Osteoblast (primary cell): Measurements from ENCODE around the gene KIF2C. TPM values are rescaled to one million over a fixed set of nuclear protein-coding genes. Genes with fewer than 3 reads are reported as not detected.

ENCODE experiments used
- DNase-seq: peaks from one replicate; pipeline ENCODE4 v3.0.0; 2011; ENCODE audit warnings: low spot score, mixed read lengths; ENCODE audit not compliant: insufficient read length; ENCODE audit errors: missing footprints
- H2AFZ ChIP-seq: 2 replicates; pipeline ENCODE4 v1.6.0; 2011; ENCODE audit warnings: mild to moderate bottlenecking, low read length
- H3K27ac ChIP-seq: 2 replicates; pipeline ENCODE4 v1.5.1; 2011; ENCODE audit warnings: mild to moderate bottlenecking, low read depth, low read length, moderate library complexity
- H3K27me3 ChIP-seq: 2 replicates; pipeline ENCODE4 v1.6.0; 2012; ENCODE audit warnings: mild to moderate bottlenecking, control low read depth, inconsistent platforms, low read length, moderate library complexity; ENCODE audit not compliant: insufficient read depth
- H3K36me3 ChIP-seq: 2 replicates; pipeline ENCODE4 v1.5.1; 2011; ENCODE audit warnings: mild to moderate bottlenecking, low read length, control low read depth, moderate library complexity; ENCODE audit not compliant: insufficient read depth
- H3K4me1 ChIP-seq: 2 replicates; pipeline ENCODE4 v1.5.1; 2011; ENCODE audit warnings: mild to moderate bottlenecking, low read length, control low read depth, moderate library complexity; ENCODE audit not compliant: insufficient read depth
- H3K4me2 ChIP-seq: 2 replicates; pipeline ENCODE4 v1.6.0; 2011; ENCODE audit warnings: mild to moderate bottlenecking, low read length; ENCODE audit not compliant: insufficient read depth
- H3K4me3 ChIP-seq: fragments of 200-600 bp; sonication (generic); 3 replicates; pipeline ENCODE4 v1.5.1; 2012; ENCODE audit warnings: mild to moderate bottlenecking, low read length, inconsistent platforms; ENCODE audit not compliant: insufficient read depth
- H3K79me2 ChIP-seq: 2 replicates; pipeline ENCODE4 v1.6.0; 2012; ENCODE audit warnings: mild to moderate bottlenecking, low read length, control low read depth, inconsistent platforms; ENCODE audit not compliant: insufficient read depth
- H3K9me3 ChIP-seq: 2 replicates; pipeline ENCODE4 v1.5.1; 2011; ENCODE audit warnings: low read depth, low read length, control low read depth
- H4K20me1 ChIP-seq: 2 replicates; pipeline ENCODE4 v1.6.0; 2012; ENCODE audit warnings: mild to moderate bottlenecking, low read length, control low read depth; ENCODE audit not compliant: insufficient read depth
- CTCF ChIP-seq: IDR thresholded peaks from 2 replicates; pipeline ENCODE4 v1.5.1; 2011; ENCODE audit warnings: mild to moderate bottlenecking, low read depth, low read length, moderate library complexity; ENCODE audit errors: extremely low read depth
- total RNA-seq: library from RNA; depleted of rRNA; stranded (reverse); fragments of >200 nt; gene quantifications from 2 replicates; pipeline ENCODE4 v1.2.3, GENCODE V29; 2012

KIF2C gene
- total RNA-seq = 3.3 and 3.8 TPM in 2 replicates

GRCh38 chr1:44739307-44740178, at the start of gene KIF2C:
TSS of gene KIF2C (plus strand) at chr1:44739837. CDS start at chr1:44739933, 96 bp downstream.
- peak within 1 kb of the TSS; percentile 98 for H3K4me2 ChIP-seq
- H3K27ac ChIP-seq = peak within 1 kb of the TSS; percentile 87
- no peaks in the 10 kb centered on the region for H3K9me3 ChIP-seq
- H3K79me2 ChIP-seq = peaks cover 42% of the 10 kb centered on the region
- peak within 1 kb of the TSS; percentile 97 for H2AFZ ChIP-seq
- no peaks in the 10 kb centered on the region for H3K27me3 ChIP-seq
- peak within 1 kb of the TSS; percentile 82 for H3K4me3 ChIP-seq
- no peak for TF ChIP-seq CTCF
- H3K36me3 ChIP-seq = peaks cover 10% of the 10 kb centered on the region
- H4K20me1 ChIP-seq = no peaks in the 10 kb centered on the region
- peaks cover 23% of the 10 kb centered on the region for H3K4me1 ChIP-seq
- DNase-seq = peak; percentile 99

- Histone ChIP-seq H3K4me2 (no peak overlapping the region), H3K4me3 (no peak overlapping the region), H4K20me1 (no peaks in the 10 kb centered on the region), H3K27ac (no peak overlapping the region), H3K9me3 (no peaks in the 10 kb centered on the region), H3K27me3 (no peaks in the 10 kb centered on the region), H2AFZ (no peak overlapping the region), H3K36me3 (no peaks in the 10 kb centered on the region), H3K79me2 (no peaks in the 10 kb centered on the region), H3K4me1 (no peaks in the 10 kb centered on the region)
- no peak for DNase-seq
- TF ChIP-seq CTCF = no peak
Measured at GRCh38 chr1:44693159-44693558, 46.5 kb upstream of the KIF2C start.

- Histone ChIP-seq H3K4me1 (no peaks in the 10 kb centered on the region), H3K27ac (no peak overlapping the region), H3K36me3 (no peaks in the 10 kb centered on the region), H2AFZ (no peak overlapping the region), H3K4me3 (no peak overlapping the region), H3K79me2 (no peaks in the 10 kb centered on the region), H3K9me3 (no peaks in the 10 kb centered on the region), H3K4me2 (no peak overlapping the region), H3K27me3 (no peaks in the 10 kb centered on the region), H4K20me1 (no peaks in the 10 kb centered on the region)
- no peak for DNase-seq
- no peak for TF ChIP-seq CTCF
Measured at GRCh38 chr1:44693900-44694299, 45.7 kb upstream of the KIF2C start.

- H3K4me2 ChIP-seq = no peak overlapping the region
- DNase-seq = no peak
- H3K27me3 ChIP-seq = no peaks in the 10 kb centered on the region
- no peak overlapping the region for H2AFZ ChIP-seq
- H3K4me1 ChIP-seq = no peaks in the 10 kb centered on the region
- no peak overlapping the region for H3K4me3 ChIP-seq
- H3K36me3 ChIP-seq = no peaks in the 10 kb centered on the region
- no peaks in the 10 kb centered on the region for H3K9me3 ChIP-seq
- no peak for TF ChIP-seq CTCF
- H4K20me1 ChIP-seq = no peaks in the 10 kb centered on the region
- no peak overlapping the region for H3K27ac ChIP-seq
- no peaks in the 10 kb centered on the region for H3K79me2 ChIP-seq
Measured at GRCh38 chr1:44694863-44695478, 44.7 kb upstream of the KIF2C start.
